Measurements from ENCODE around the gene FGF1. TPM values are rescaled to one million over a fixed set of nuclear protein-coding genes. Genes with fewer than 3 reads are reported as not detected.

Gene FGF1
- total RNA-seq, 2 experiments from 2014 or later, result not detected

DNA sequence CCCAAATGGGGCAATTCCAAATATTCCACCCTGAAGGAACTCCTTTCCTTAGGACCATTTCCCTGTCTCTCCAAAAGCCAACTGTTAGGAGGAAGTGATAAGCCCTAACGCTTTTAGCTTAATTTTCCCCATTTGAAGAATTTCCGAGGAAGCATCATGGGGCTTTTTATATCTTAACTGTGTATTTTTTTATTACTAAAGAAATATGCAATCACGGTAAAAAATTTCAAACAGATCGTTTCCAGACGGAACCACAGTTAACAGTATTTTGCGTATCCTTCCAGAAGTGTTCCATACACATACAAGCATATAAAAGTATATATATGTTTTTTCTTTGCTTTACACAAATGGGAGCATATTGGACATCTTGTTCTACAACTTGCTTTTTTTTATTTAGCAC lies 133.8 kb downstream of the FGF1 start:
- Mint-ChIP-seq H3K27me3 (peaks cover 41% of the 10 kb centered on the region), H3K27ac (no peak overlapping the region), H3K9me3 (no peaks in the 10 kb centered on the region), H3K4me3 (no peak overlapping the region), H3K36me3 (ENCODE audit: low read depth) (no peaks in the 10 kb centered on the region), H3K4me1 (ENCODE audit: low read depth) (peaks cover 25% of the 10 kb centered on the region)
- no peak for ATAC-seq (ENCODE audit: poor library complexity)
- Histone ChIP-seq H3K27me3 (ENCODE audit: control insufficient read depth in 1 of 2, insufficient read depth in 2 of 2, low read length in 2 of 2) (peaks cover 21 to 28% of the 10 kb centered on the region in 2 experiments), H3K9me3 (ENCODE audit: control insufficient read depth in 1 of 2, insufficient read depth in 1 of 2, low read length in 2 of 2) (peaks cover 0 to 6% of the 10 kb centered on the region in 2 experiments), H3K36me3 (ENCODE audit: insufficient read depth, low read length) (no peaks in the 10 kb centered on the region), H3K4me3 (ENCODE audit: low read length) (no peak overlapping the region), H3K27ac (ENCODE audit: low read depth in 1 of 2, low read length in 2 of 2) (no peak overlapping the region), H3K4me1 (ENCODE audit: insufficient read depth, low read length) (peaks cover 11% of the 10 kb centered on the region)
- ChIA-PET CTCF (interaction anchor here (1.2 kb wide), 1 partner anchor 31 kb away, joined by 3 read pairs; no protein-coding TSS in a partner anchor), POLR2A (no interaction called here)
- intact Hi-C loops (cut with DNase I, micrococcal nuclease), result no loop called here
- TF ChIP-seq, protein P1, sequence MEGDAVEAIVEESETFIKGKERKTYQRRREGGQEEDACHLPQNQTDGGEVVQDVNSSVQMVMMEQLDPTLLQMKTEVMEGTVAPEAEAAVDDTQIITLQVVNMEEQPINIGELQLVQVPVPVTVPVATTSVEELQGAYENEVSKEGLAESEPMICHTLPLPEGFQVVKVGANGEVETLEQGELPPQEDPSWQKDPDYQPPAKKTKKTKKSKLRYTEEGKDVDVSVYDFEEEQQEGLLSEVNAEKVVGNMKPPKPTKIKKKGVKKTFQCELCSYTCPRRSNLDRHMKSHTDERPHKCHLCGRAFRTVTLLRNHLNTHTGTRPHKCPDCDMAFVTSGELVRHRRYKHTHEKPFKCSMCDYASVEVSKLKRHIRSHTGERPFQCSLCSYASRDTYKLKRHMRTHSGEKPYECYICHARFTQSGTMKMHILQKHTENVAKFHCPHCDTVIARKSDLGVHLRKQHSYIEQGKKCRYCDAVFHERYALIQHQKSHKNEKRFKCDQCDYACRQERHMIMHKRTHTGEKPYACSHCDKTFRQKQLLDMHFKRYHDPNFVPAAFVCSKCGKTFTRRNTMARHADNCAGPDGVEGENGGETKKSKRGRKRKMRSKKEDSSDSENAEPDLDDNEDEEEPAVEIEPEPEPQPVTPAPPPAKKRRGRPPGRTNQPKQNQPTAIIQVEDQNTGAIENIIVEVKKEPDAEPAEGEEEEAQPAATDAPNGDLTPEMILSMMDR (IDR thresholded peaks at IDR 0.05), result no peak
- DNase-seq, result no peak

DNA sequence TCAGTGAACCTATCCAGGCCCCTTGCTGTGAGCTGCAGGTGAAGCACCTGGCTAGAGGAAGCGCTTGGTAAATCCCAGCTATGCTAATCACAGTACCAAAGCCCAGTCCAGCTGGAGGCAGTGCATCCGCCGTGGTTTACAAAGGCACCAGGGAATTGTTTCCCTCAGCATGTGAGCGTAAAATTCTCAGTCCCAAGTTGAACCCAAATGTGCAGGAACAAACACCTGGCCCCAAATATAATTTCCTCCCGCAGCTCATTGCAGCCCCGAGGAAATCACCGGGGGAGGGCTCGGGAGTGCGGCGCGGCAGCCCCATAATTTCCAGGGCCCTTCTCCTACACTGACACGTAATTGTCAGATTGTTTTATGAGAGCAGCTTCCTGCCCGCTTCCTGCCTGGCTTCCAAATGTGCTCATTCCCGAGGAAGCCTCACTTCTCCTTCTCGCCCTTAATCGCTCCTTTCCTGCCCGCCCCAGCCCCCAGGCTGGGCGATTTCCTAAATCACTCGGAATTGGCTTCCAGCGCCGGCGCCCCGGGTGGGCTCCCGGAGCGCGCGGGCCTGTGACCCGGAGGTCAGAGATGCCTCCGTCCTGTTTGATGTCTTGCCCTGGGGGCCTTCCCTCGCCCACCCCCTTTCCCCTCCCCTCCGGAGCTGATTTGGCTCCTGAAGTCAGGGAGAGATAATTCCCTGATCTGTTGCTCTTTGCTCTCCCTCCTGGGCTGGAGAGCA lies 134.4 kb downstream of the FGF1 start:
- ChIA-PET CTCF (no interaction called here), POLR2A (no interaction called here)
- peaks cover 0 to 6% of the 10 kb centered on the region in 2 experiments for H3K9me3 ChIP-seq (ENCODE audit: control insufficient read depth in 1 of 2, insufficient read depth in 1 of 2, low read length in 2 of 2)
- Mint-ChIP-seq H3K36me3 (ENCODE audit: low read depth) (no peaks in the 10 kb centered on the region), H3K4me1 (ENCODE audit: low read depth) (peaks cover 25% of the 10 kb centered on the region), H3K4me3 (no peak overlapping the region), H3K27ac (no peak overlapping the region), H3K9me3 (no peaks in the 10 kb centered on the region), H3K27me3 (peaks cover 41% of the 10 kb centered on the region)
- no peak for ATAC-seq (ENCODE audit: poor library complexity)
- TF ChIP-seq, protein P1 (IDR thresholded peaks at IDR 0.05), result no peak
- H3K36me3 ChIP-seq (ENCODE audit: insufficient read depth, low read length), result no peaks in the 10 kb centered on the region
- H3K27ac ChIP-seq (ENCODE audit: low read depth in 1 of 2, low read length in 2 of 2), result no peak overlapping the region
- H3K27me3 ChIP-seq (ENCODE audit: control insufficient read depth in 1 of 2, insufficient read depth in 2 of 2, low read length in 2 of 2), result peaks cover 21 to 28% of the 10 kb centered on the region in 2 experiments
- DNase-seq, result no peak
- H3K4me1 ChIP-seq (ENCODE audit: insufficient read depth, low read length), result peaks cover 11% of the 10 kb centered on the region
- intact Hi-C loops (cut with DNase I, micrococcal nuclease), result no loop called here
- H3K4me3 ChIP-seq (ENCODE audit: low read length), result no peak overlapping the region

DNA sequence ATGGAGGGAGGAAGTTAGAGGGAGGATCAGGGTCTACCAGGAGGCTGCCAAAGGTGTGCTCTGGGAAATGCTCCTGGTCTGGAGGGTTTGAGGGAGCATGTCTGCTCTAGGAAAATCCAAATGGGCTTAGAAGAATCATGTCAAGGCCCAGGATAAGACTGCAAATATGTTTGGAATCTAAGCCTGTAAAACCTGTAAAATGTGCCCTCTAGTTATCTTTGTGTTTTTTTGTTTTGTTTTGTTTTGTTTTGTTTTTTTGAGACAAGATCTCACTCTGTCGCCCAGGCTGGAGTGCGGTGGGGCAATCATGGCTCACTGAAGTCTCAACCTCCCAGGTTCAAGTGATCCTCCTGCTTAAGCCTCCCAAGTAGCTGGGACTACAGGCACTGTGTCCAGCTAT lies 135.4 kb downstream of the FGF1 start:
- CTCF ChIA-PET, result no interaction called here
- H3K27me3 ChIP-seq (ENCODE audit: control insufficient read depth in 1 of 2, insufficient read depth in 2 of 2, low read length in 2 of 2), result peaks cover 21 to 28% of the 10 kb centered on the region in 2 experiments

More for the DNA sequence above, 135.4 kb downstream of the FGF1 start:
- H3K36me3 Mint-ChIP-seq (ENCODE audit: low read depth), result no peaks in the 10 kb centered on the region
- Histone ChIP-seq H3K36me3 (ENCODE audit: insufficient read depth, low read length) (no peaks in the 10 kb centered on the region), H3K4me1 (ENCODE audit: insufficient read depth, low read length) (peaks cover 11% of the 10 kb centered on the region), H3K9me3 (ENCODE audit: control insufficient read depth in 1 of 2, insufficient read depth in 1 of 2, low read length in 2 of 2) (peaks cover 0 to 6% of the 10 kb centered on the region in 2 experiments), H3K27ac (ENCODE audit: low read depth in 1 of 2, low read length in 2 of 2) (no peak overlapping the region), H3K4me3 (ENCODE audit: low read length) (no peak overlapping the region)
- H3K4me1 Mint-ChIP-seq (ENCODE audit: low read depth), result peaks cover 25% of the 10 kb centered on the region
- H3K4me3 Mint-ChIP-seq, result no peak overlapping the region
- ATAC-seq (ENCODE audit: poor library complexity), result no peak
- no peaks in the 10 kb centered on the region for H3K9me3 Mint-ChIP-seq
- no peak overlapping the region for H3K27ac Mint-ChIP-seq
- POLR2A ChIA-PET, result no interaction called here
- no peak for DNase-seq
- TF ChIP-seq, protein P1 (IDR thresholded peaks at IDR 0.05), result no peak
- intact Hi-C loops (cut with DNase I, micrococcal nuclease), result no loop called here
- H3K27me3 Mint-ChIP-seq, result peaks cover 41% of the 10 kb centered on the region
